Germinal center (tissue), 1 donor: ENCODE data around the gene SLC30A7.
A peak's percentile ranks its signal among the peaks of the same experiment; 100 is the strongest.

Source experiments
- DNase-seq: peaks from one replicate; pipeline ENCODE4 v3.0.0; 2012; ENCODE audit warnings: mixed read lengths, low spot score

SLC30A7 gene

GRCh38 chr1:101025657-101026429 lies 130.0 kb downstream of the SLC30A7 start, which contains the start of gene DPH5:
Gene DPH5 (minus strand): TSS chr1:101025784. CDS start chr1:101025443, 341 bp downstream.
- peak; percentile 78 for DNase-seq

- no peak for DNase-seq
Observed at GRCh38 chr1:101026430-101026788, 130.5 kb downstream of the SLC30A7 start.

- no peak for DNase-seq
Observed at GRCh38 chr1:101027194-101027772, 131.4 kb downstream of the SLC30A7 start.

DNA sequence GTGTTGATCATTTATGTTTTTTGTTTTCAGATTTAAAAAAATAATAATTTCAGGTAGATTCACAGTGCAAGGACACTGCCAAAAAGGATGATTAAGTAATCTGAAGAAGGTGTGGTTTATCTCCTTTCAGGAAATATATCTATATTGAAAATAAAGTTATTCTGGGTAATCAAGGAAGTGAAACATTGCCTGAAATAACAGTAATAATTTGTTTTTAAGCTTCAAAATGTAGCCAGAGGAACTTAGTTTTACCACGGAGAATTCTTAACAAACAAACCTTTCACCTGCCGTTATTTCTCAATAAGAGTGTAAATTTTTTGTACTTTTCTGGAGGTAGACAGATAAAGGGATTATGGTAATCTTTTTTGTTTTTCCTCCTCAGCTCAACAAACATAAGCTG lies 132.6 kb downstream of the SLC30A7 start:
- no peak for DNase-seq

GRCh38 chr1:101029184-101029583 lies 133.3 kb downstream of the SLC30A7 start:
- no peak for DNase-seq

- DNase-seq, result no peak
Observed at GRCh38 chr1:101030881-101031280, 135.0 kb downstream of the SLC30A7 start.
